GM10847 (cell line): ENCODE data around the gene RAP2A.

ENCODE experiments used
- POLR2A ChIP-seq: IDR thresholded peaks from 2 replicates; pipeline ENCODE4 v1.6.1; 2011; ENCODE audit not compliant: insufficient read length; ENCODE audit errors: extremely low read depth

Gene RAP2A

GRCh38 chr13:97433727-97434396 is at the start of gene RAP2A:
TSS of gene RAP2A (plus strand) at chr13:97434169. CDS start at chr13:97434471, 302 bp downstream.
- no peak for TF ChIP-seq POLR2A

GRCh38 chr13:97384371-97384770 is 49.6 kb upstream of the RAP2A start:
- TF ChIP-seq POLR2A = no peak

- TF ChIP-seq POLR2A = no peak
Observed at GRCh38 chr13:97385146-97385545, 48.8 kb upstream of the RAP2A start.

- TF ChIP-seq POLR2A = no peak
Observed at GRCh38 chr13:97385854-97386253, 48.1 kb upstream of the RAP2A start.

GRCh38 chr13:97386801-97387484 is 47.0 kb upstream of the RAP2A start:
- TF ChIP-seq POLR2A = no peak

GRCh38 chr13:97387485-97387839 is 46.5 kb upstream of the RAP2A start:
- TF ChIP-seq POLR2A = no peak

GRCh38 chr13:97387890-97388289 is 46.1 kb upstream of the RAP2A start:
- no peak for TF ChIP-seq POLR2A

- TF ChIP-seq POLR2A = no peak
Observed at GRCh38 chr13:97388373-97388772, 45.6 kb upstream of the RAP2A start.

GRCh38 chr13:97390941-97391600 is 42.9 kb upstream of the RAP2A start:
- TF ChIP-seq POLR2A = no peak

- TF ChIP-seq POLR2A = no peak
Observed at GRCh38 chr13:97392020-97392419, 41.9 kb upstream of the RAP2A start.

- TF ChIP-seq POLR2A = no peak
Observed at GRCh38 chr13:97394542-97394941, 39.4 kb upstream of the RAP2A start.

- TF ChIP-seq POLR2A = no peak
Observed at GRCh38 chr13:97395447-97396136, 38.4 kb upstream of the RAP2A start.

- no peak for TF ChIP-seq POLR2A
Observed at GRCh38 chr13:97397267-97397666, 36.7 kb upstream of the RAP2A start.

GRCh38 chr13:97401421-97401820 is 32.5 kb upstream of the RAP2A start:
- TF ChIP-seq POLR2A = no peak

- TF ChIP-seq POLR2A = no peak
Observed at GRCh38 chr13:97403893-97404750, 29.8 kb upstream of the RAP2A start.

- TF ChIP-seq POLR2A = no peak
Observed at GRCh38 chr13:97407540-97407939, 26.4 kb upstream of the RAP2A start.
